IMR-90 (cell line): ENCODE measurements around the gene TNK2. TPM values are rescaled to one million over a fixed set of nuclear protein-coding genes. Genes with fewer than 3 reads are reported as not detected.
A peak's percentile ranks its signal among the peaks of the same experiment; 100 is the strongest.

Experiments used
- ATAC-seq: fragments of 200-7000 bp; cut with Tn5 transposase; 2 replicates; pipeline ENCODE4 v1.9.1; 2020; ENCODE audit warnings: low read depth, mild to moderate bottlenecking, moderate library complexity
- Bru-seq: library from RNA; stranded (reverse); fragments of 400-500 nt; gene quantifications from one replicate; lab custom pipeline; 2021; lab: Mats Ljungman, UMichigan
- BruChase-seq, 2 experiments: library from RNA; stranded (reverse); fragments of 400-500 nt; gene quantifications; one replicate each; lab custom pipeline; 2021; lab: Mats Ljungman, UMichigan
- BruUV-seq: library from RNA; stranded (reverse); fragments of 400-500 nt; replicated peaks from 2 replicates; lab custom pipeline; 2021; lab: Mats Ljungman, UMichigan
- CTCF ChIA-PET: fragments of 300-600 bp; formaldehyde crosslinking; extraction: SDS; loops from one replicate; lab custom pipeline; 2021; ENCODE audit warnings: antibody characterized with exemption; lab: Yijun Ruan, JAX
- POLR2A ChIA-PET: fragments of 300-600 bp; sonication (Branson Sonifier 250); formaldehyde crosslinking; loops from one replicate; lab custom pipeline; 2022; ENCODE audit warnings: antibody characterized with exemption; ENCODE audit not compliant: unreplicated experiment; lab: Charles Lee
- DNase-seq: peaks from one replicate; pipeline ENCODE4 v3.0.0; 2013
- H2AFZ ChIP-seq: replicated peaks from 2 replicates; pipeline ENCODE3; 2013; ENCODE audit warnings: low read length, mild to moderate bottlenecking; ENCODE audit not compliant: poor library complexity
- H2AK5ac ChIP-seq: 2 replicates; pipeline ENCODE4 v1.6.1; 2013; ENCODE audit warnings: low read depth, low read length, inconsistent platforms
- H2AK9ac ChIP-seq: replicated peaks from 2 replicates; pipeline ENCODE3; 2013; ENCODE audit warnings: mild to moderate bottlenecking, low read depth, low read length, moderate library complexity; ENCODE audit not compliant: poor library complexity
- H2BK120ac ChIP-seq: 2 replicates; pipeline ENCODE4 v1.6.1; 2013; ENCODE audit warnings: low read depth, low read length, inconsistent platforms
- H2BK15ac ChIP-seq: 3 replicates; pipeline ENCODE4 v1.6.1; 2013; ENCODE audit warnings: low read depth, low read length, inconsistent platforms
- H2BK20ac ChIP-seq: 2 replicates; pipeline ENCODE4 v1.6.1; 2013; ENCODE audit warnings: low read depth, mild to moderate bottlenecking, inconsistent platforms, low read length, moderate library complexity
- H2BK5ac ChIP-seq: 2 replicates; pipeline ENCODE4 v1.6.1; 2013; ENCODE audit warnings: mild to moderate bottlenecking, low read depth, low read length, inconsistent platforms; ENCODE audit not compliant: poor library complexity, severe bottlenecking
- H3K14ac ChIP-seq: replicated peaks from 2 replicates; pipeline ENCODE4 v1.6.1; 2013; ENCODE audit warnings: low read depth, low read length, inconsistent platforms
- H3K18ac ChIP-seq: 2 replicates; pipeline ENCODE4 v1.6.1; 2013; ENCODE audit warnings: low read depth, low read length, control low read depth
- H3K23ac ChIP-seq: 2 replicates; pipeline ENCODE4 v1.6.1; 2013; ENCODE audit warnings: low read depth, low read length, inconsistent platforms
- H3K27ac ChIP-seq: 2 replicates; pipeline ENCODE4 v1.5.1; 2013; ENCODE audit warnings: mild to moderate bottlenecking, control low read depth, low read length; ENCODE audit not compliant: insufficient read depth
- H3K27me3 ChIP-seq: 2 replicates; pipeline ENCODE4 v1.6.1; 2013; ENCODE audit warnings: low read length; ENCODE audit not compliant: control insufficient read depth, insufficient read depth
- H3K36me3 ChIP-seq: 2 replicates; pipeline ENCODE4 v1.6.1; 2013; ENCODE audit warnings: low read length, mixed read lengths; ENCODE audit not compliant: control insufficient read depth, insufficient read depth
- H3K4ac ChIP-seq: 2 replicates; pipeline ENCODE4 v1.6.1; 2013; ENCODE audit warnings: low read depth, low read length, inconsistent platforms
- H3K4me1 ChIP-seq: 2 replicates; pipeline ENCODE4 v1.6.1; 2013; ENCODE audit warnings: low read length, mixed read lengths; ENCODE audit not compliant: control insufficient read depth, insufficient read depth
- H3K4me2 ChIP-seq: 2 replicates; pipeline ENCODE4 v1.6.1; 2013; ENCODE audit warnings: low read depth, mild to moderate bottlenecking, control low read depth, low read length, moderate library complexity
- H3K4me3 ChIP-seq: 2 replicates; pipeline ENCODE4 v1.5.1; 2013; ENCODE audit warnings: low read depth, mild to moderate bottlenecking, control low read depth, low read length, moderate library complexity; ENCODE audit not compliant: insufficient read depth
- H3K56ac ChIP-seq: 2 replicates; pipeline ENCODE4 v1.6.1; 2013; ENCODE audit warnings: low read length, inconsistent platforms; ENCODE audit not compliant: insufficient read depth; ENCODE audit errors: extremely low read depth
- H3K79me1 ChIP-seq, 2 experiments: 2 replicates each; pipeline ENCODE4 v1.6.1; 2013; ENCODE audit warnings: low read length in 2 of 2, inconsistent platforms in 1 of 2, low read depth in 1 of 2
- H3K9ac ChIP-seq: 2 replicates; pipeline ENCODE4 v1.6.1; 2013; ENCODE audit warnings: low read depth, low read length, control low read depth
- H3K9me1 ChIP-seq: 2 replicates; pipeline ENCODE4 v1.6.1; 2013; ENCODE audit warnings: low read length, inconsistent platforms; ENCODE audit not compliant: insufficient read depth
- H3K9me3 ChIP-seq: 2 replicates; pipeline ENCODE4 v1.6.1; 2013; ENCODE audit warnings: low read length; ENCODE audit not compliant: control insufficient read depth, insufficient read depth
- H4K20me1 ChIP-seq: 2 replicates; pipeline ENCODE4 v1.6.1; 2013; ENCODE audit warnings: low read length, inconsistent platforms; ENCODE audit not compliant: insufficient read depth
- H4K5ac ChIP-seq: 2 replicates; pipeline ENCODE4 v1.6.1; 2013; ENCODE audit warnings: mild to moderate bottlenecking, low read depth, low read length, control low read depth
- H4K8ac ChIP-seq, 2 experiments: 2 replicates each; pipeline ENCODE4 v1.6.1; 2013; ENCODE audit warnings: low read depth in 2 of 2, low read length in 2 of 2, control low read depth in 1 of 2, inconsistent platforms in 1 of 2
- H4K91ac ChIP-seq: 2 replicates; pipeline ENCODE4 v1.6.1; 2013; ENCODE audit warnings: low read depth, low read length, inconsistent platforms; ENCODE audit not compliant: insufficient read depth
- CEBPB ChIP-seq: IDR thresholded peaks from 2 replicates; pipeline ENCODE4 v1.6.1; 2012; ENCODE audit warnings: low read depth, low read length, improper control_type of control experiment
- NFE2L2 ChIP-seq: fragments of 150-350 bp; IDR thresholded peaks from 2 replicates; pipeline ENCODE4 v1.6.1; 2016; ENCODE audit warnings: low read depth, mild to moderate bottlenecking, low read length
- POLR2A ChIP-seq: IDR thresholded peaks from 2 replicates; pipeline ENCODE4 v1.6.1; 2012; ENCODE audit warnings: mild to moderate bottlenecking, low read depth, low read length
- RAD21 ChIP-seq: IDR thresholded peaks from 2 replicates; pipeline ENCODE4 v1.6.1; 2012; ENCODE audit warnings: low read length, improper control_type of control experiment
- USF2 ChIP-seq: fragments of 150-350 bp; IDR thresholded peaks from 2 replicates; pipeline ENCODE4 v1.6.1; 2017; ENCODE audit warnings: mild to moderate bottlenecking, antibody characterized with exemption, low read length, low read depth
- WGBS, 2 experiments: methylation state at CpG; one replicate each; pipeline versions ENCODE4 v1.1.5 to v1.1.7; 2013; ENCODE audit warnings: missing lambda C conversion rate in 2 of 2; ENCODE audit not compliant: insufficient read length in 1 of 2; ENCODE audit errors: extremely low coverage in 2 of 2; 5-methylcytosine and 5-hydroxymethylcytosine counted together
- dilution Hi-C: fragments of 300-500 bp; cut with HindIII; formaldehyde crosslinking; loops from one replicate; pipeline ENCODE4 v1.14.3; 2018; ENCODE audit warnings: low sequenced_read_pairs; ENCODE audit not compliant: unreplicated experiment
- in situ Hi-C: fragments of 300-500 bp; cut with MboI; formaldehyde crosslinking; loops from 3 replicates; pipeline ENCODE4 v1.14.3; 2019; ENCODE audit warnings: low sequenced_read_pairs, inconsistent platforms, mixed read lengths
- intact Hi-C: fragments of 100-400 bp; cut with micrococcal nuclease; formaldehyde crosslinking; loops from 2 replicates; pipeline ENCODE4 v1.10.0; 2022
- long read RNA-seq: library from polyadenylated mRNA; unstranded; transcript quantifications from one replicate; pipeline ENCODE4 v2.0.0, GENCODE V29; 2021; ENCODE audit not compliant: unreplicated experiment
- polyA plus RNA-seq, 3 experiments: library from polyadenylated mRNA; depleted of rRNA; stranded (reverse); fragments of >200 nt; gene quantifications; 2 replicates each; pipeline ENCODE4 v1.2.3, GENCODE V29; 2012; ENCODE audit warnings: low replicate concordance in 1 of 3
- total RNA-seq: library from RNA; depleted of rRNA; stranded (reverse); fragments of >200 nt; gene quantifications from 2 replicates; pipeline ENCODE4 v1.2.3, GENCODE V29; 2012; rRNA removed

TNK2 gene
- 2.2 TPM in 2 replicates for total RNA-seq
- polyA plus RNA-seq (2012; rRNA removed), result 13.4 and 13.8 TPM in 2 replicates
- polyA plus RNA-seq (2012; cell fraction: cytosol; rRNA removed), result 10.2 and 10.5 TPM in 2 replicates
- polyA plus RNA-seq (2012; cell fraction: nucleus; rRNA removed; ENCODE audit: low replicate concordance), result 86.5 and 180 TPM in 2 replicates
- Bru-seq, nascent RNA, result percentile 66 among the genes with signal in this experiment
- BruChase-seq, experiment 1, labeled RNA remaining after a 6-hour chase, result percentile 75 among the genes with signal in this experiment
- percentile 78 among the genes with signal in this experiment for BruChase-seq, experiment 2, labeled RNA remaining after a 2-hour chase
- long read RNA-seq, partial matches to known transcripts, result 4 of 9 reads
- long read RNA-seq, other reads (novel, unspliced or antisense), result 1 of 9 reads

GRCh38 chr3:195907934-195908693, at the start of gene TNK2:
Gene TNK2 (minus strand): TSS chr3:195908551. CDS start chr3:195888588, 19,963 bp downstream.
- no peaks in the 10 kb centered on the region for H3K36me3 ChIP-seq
- H3K56ac ChIP-seq, result no peak within 1 kb of the TSS
- H2BK15ac ChIP-seq, result no peak within 1 kb of the TSS
- no TSS peak for BruUV-seq
- peak within 1 kb of the TSS; percentile 35 for H2BK5ac ChIP-seq
- H3K9me1 ChIP-seq, result peaks cover 9% of the 10 kb centered on the region
- no peak within 1 kb of the TSS for H2BK20ac ChIP-seq
- ATAC-seq (peak; percentile 2; the same call in 1 of the 2 replicates), DNase-seq (no peak)
- peak within 1 kb of the TSS; percentile 89 for H2AFZ ChIP-seq
- H3K18ac ChIP-seq, result no peak within 1 kb of the TSS
- no peak within 1 kb of the TSS for H4K8ac ChIP-seq
- dilution Hi-C loops (no loop called here), in situ Hi-C loops (no loop called here), intact Hi-C loops (no loop called here)
- no peaks in the 10 kb centered on the region for H3K27me3 ChIP-seq
- H4K91ac ChIP-seq, result no peak within 1 kb of the TSS
- no peak within 1 kb of the TSS for H4K5ac ChIP-seq
- no peak within 1 kb of the TSS for H2BK120ac ChIP-seq
- H3K79me1 ChIP-seq, result peaks cover 0 to 40% of the 10 kb centered on the region in 2 experiments; a peak in 3 of 4 replicates
- H3K9ac ChIP-seq, result peak within 1 kb of the TSS; percentile 53; the same call in 1 of the 2 replicates
- H3K9me3 ChIP-seq, result no peaks in the 10 kb centered on the region
- H4K20me1 ChIP-seq, result peaks cover 15% of the 10 kb centered on the region; the same call in 1 of the 2 replicates
- peak within 1 kb of the TSS; percentile 8; the same call in 1 of the 2 replicates for H3K27ac ChIP-seq
- H2AK5ac ChIP-seq, result peak within 1 kb of the TSS; percentile 11
- peak within 1 kb of the TSS; percentile 92 for H3K4me2 ChIP-seq
- H3K23ac ChIP-seq, result peak within 1 kb of the TSS; percentile 33
- CTCF ChIA-PET, result interaction anchor here (1.0 to 1.5 kb wide), 2 partner anchors 14 to 45 kb away, joined by 3 read pairs; no protein-coding TSS in a partner anchor
- POLR2A ChIA-PET, result no interaction called here
- peak within 1 kb of the TSS; percentile 78 for H3K14ac ChIP-seq
- peaks cover 25% of the 10 kb centered on the region for H3K4me1 ChIP-seq
- H2AK9ac ChIP-seq, result peak within 1 kb of the TSS; percentile 90
- TF ChIP-seq NFE2L2 (no peak), USF2 (peak; percentile 59), POLR2A (no peak), CEBPB (no peak), RAD21 (no peak)
- H3K4me3 ChIP-seq, result peak within 1 kb of the TSS; percentile 81
- 6% methylated on average over 12 of the region's 35 CpGs; no CpG with 5 or more reads in 1 of the 2 experiments for WGBS, 2 experiments
- H3K4ac ChIP-seq, result peak within 1 kb of the TSS; percentile 52
